Measurements from ENCODE around the gene EPOP. TPM values are rescaled to one million over a fixed set of nuclear protein-coding genes. Genes with fewer than 3 reads are reported as not detected.

Gene EPOP
- total and polyA plus RNA-seq, 2 of the 13 experiments (the other 11 are each of a cell fraction or from before 2014, with no cell fraction given) = 14.7 to 37.8 TPM

GRCh38 chr17:38704606-38705522 is 30.1 kb upstream of the EPOP start, which contains the start of gene MLLT6 (continued):
- TF ChIP-seq AHDC1 (CRISPR knock-in tag; IDR thresholded peaks at IDR 0.05; ENCODE audit: borderline replicate concordance) = no peak
- no peak; the same call in 1 of the 2 replicates for TF ChIP-seq SALL2 (CRISPR knock-in tag; IDR thresholded peaks at IDR 0.05)
- TF ChIP-seq, protein P1, sequence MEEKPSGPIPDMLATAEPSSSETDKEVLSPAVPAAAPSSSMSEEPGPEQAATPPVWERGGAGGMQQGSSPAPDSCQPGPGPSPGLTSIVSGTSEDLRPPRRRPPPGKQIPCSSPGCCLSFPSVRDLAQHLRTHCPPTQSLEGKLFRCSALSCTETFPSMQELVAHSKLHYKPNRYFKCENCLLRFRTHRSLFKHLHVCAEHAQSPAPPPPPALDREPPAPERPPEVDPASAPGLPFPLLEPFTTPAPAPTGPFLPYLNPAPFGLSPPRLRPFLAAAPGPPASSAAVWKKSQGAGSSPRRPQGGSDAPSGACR (CRISPR knock-in tag; IDR thresholded peaks at IDR 0.05) = no peak
- TF ChIP-seq SRF (IDR thresholded peaks at IDR 0.05; ENCODE audit: low read depth, low read length) = no peak
- TF ChIP-seq PRDM15 (CRISPR knock-in tag; IDR thresholded peaks at IDR 0.05) = peak; percentile 37
- TF ChIP-seq CENPX (CRISPR knock-in tag; IDR thresholded peaks at IDR 0.05) = no peak
- no peak for TF ChIP-seq SRSF1 (optimal IDR thresholded peaks at IDR 0.05; ENCODE audit: low read depth, low read length)
- no peak for TF ChIP-seq ZNF772 (CRISPR knock-in tag; IDR thresholded peaks at IDR 0.05)
- TF ChIP-seq ZNF703 (CRISPR knock-in tag; IDR thresholded peaks at IDR 0.05; ENCODE audit: borderline replicate concordance) = no peak
- TF ChIP-seq ZNF83 (CRISPR knock-in tag; IDR thresholded peaks at IDR 0.05; ENCODE audit: borderline replicate concordance) = no peak
- 0 out of 2 replicates have a peak, but pooled peaks have one; percentile 56 for TF ChIP-seq DNMT3B (CRISPR knock-in tag; conservative IDR thresholded peaks at IDR 0.05)
- TF ChIP-seq CHCHD3 (CRISPR knock-in tag; IDR thresholded peaks at IDR 0.05) = no peak
- no peak for TF ChIP-seq MAF1 (CRISPR knock-in tag; IDR thresholded peaks at IDR 0.05; ENCODE audit: borderline replicate concordance)
- no peak for TF ChIP-seq ZEB1 (IDR thresholded peaks at IDR 0.05; ENCODE audit: insufficient replicate concordance, low read depth)
- TF ChIP-seq ZNF234 (CRISPR knock-in tag; conservative IDR thresholded peaks at IDR 0.05) = no peak
- no peak; a peak in 1 of 4 replicates for TF ChIP-seq HMGXB4 (CRISPR knock-in tag; IDR thresholded peaks at IDR 0.05; ENCODE audit: borderline replicate concordance in 1 of 2, low read depth in 1 of 2)
